GM18517 (cell line): ENCODE results near the gene PDSS2.
"Not testable (repeated sequence)": the region's sequence is repeated elsewhere in the genome, so short reads cannot be mapped to it uniquely, and the experiment has no call there.

Source experiments
- ATAC-seq: cut with Tn5 transposase; IDR thresholded peaks from one replicate; pipeline ENCODE4 v1.9.1; 2021; ENCODE audit warnings: mild to moderate bottlenecking, moderate library complexity; ENCODE audit not compliant: unreplicated experiment

Gene PDSS2

GRCh38 chr6:107185391-107185970, 273.9 kb downstream of the PDSS2 start:
- no peak for ATAC-seq

DNA sequence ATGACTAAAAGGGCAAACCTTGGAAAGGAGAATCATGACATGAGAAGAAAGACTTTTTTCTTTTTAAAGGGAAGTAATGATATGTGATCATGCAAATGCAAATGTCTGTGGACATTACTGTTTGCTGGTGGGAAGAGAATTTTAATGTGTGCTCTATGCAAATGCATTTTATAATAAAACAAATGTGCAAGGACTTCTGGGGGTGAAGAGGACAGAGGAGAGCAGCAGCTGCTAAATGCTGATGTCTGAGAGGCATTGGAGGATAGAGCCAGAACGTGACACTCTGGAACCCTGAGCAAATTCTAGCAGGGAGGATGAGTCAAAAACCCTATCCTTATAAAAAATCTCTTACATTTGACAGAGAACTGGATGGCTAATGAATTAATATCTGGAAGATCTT, 274.9 kb downstream of the PDSS2 start:
- ATAC-seq = no peak

- ATAC-seq = no peak
These were observed 279.3 kb downstream of the PDSS2 start for GRCh38 chr6:107180099-107180498.

- ATAC-seq = no peak
These were observed 280.4 kb downstream of the PDSS2 start for GRCh38 chr6:107179004-107179403.

GRCh38 chr6:107173779-107174178, 285.6 kb downstream of the PDSS2 start:
- ATAC-seq = no peak

DNA sequence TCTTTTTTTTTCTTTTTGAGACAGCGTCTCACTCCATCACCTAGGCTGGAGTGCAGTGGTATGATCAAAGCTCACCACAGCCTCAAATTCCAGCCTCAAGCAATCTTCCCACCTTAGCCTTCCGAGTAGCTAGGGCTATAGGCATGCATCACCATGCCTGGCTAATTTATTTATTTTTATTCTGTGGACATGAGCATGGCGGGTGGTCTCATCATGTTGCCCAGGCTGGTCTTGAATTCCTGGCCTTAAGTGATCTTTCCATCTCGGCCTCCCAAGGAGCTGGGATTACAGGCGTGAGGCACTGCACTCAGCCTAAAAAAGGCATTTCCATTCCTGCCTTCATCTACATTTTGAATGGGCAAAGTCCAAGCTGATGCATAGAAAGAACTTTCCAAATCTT, 287.9 kb downstream of the PDSS2 start:
- no peak for ATAC-seq

GRCh38 chr6:107164299-107164698, 295.1 kb downstream of the PDSS2 start:
- ATAC-seq = not testable (repeated sequence)

DNA sequence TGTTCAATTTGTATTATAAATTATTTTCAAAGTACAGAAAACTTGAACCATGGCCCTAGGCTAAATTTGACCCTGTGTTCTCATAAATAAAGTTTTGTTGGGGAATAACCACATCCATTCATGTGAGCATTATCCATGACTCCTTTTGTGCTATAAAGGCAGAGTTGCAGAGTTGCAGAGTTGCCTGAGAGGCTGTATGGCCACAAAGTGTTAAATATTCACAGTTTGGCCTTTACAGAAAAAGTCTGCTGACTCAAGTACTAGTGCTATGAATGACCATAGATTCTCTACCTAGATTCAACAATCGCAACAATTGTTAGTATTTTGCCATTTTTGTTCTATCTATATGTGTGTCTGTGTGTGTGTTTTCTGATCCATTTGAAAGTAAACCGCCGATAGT, 297.8 kb downstream of the PDSS2 start:
- no peak for ATAC-seq

DNA sequence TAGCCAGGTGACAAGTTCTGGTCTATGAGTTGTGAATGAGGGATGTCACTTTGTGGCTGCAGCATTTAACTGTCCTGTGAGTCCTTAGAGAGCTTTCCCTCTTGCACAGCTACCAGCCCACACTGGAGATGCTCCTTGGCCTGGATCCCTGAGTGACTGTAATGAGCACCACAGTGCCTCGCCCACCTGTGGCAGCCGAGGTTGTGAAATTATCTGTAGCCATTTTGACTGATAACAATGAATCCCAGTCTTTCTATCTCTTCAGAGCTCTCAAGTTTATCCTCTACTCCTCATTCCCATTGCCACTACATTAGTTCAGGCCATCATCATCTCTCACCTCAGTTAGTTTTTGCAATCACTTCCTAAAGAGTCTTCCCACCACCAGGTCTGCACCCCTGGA, 302.7 kb downstream of the PDSS2 start:
- no peak for ATAC-seq

DNA sequence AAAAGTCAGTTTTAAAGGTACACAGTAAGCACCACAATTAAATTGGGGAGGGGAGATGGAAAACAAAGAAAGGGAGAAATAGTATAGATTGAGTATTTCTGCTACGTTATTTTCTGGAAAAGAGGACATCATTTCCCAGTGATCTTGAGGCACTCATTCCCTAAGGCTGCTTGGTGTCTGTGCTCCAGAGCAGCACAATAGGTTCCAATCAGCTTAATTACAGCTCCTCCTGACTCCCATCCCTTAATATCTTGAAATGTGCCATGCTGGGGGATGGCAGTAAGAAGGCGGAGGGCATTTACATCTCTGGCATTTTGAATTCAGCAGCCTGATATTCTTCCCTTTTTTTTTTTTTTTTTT, 304.6 kb downstream of the PDSS2 start:
- ATAC-seq = no peak

DNA sequence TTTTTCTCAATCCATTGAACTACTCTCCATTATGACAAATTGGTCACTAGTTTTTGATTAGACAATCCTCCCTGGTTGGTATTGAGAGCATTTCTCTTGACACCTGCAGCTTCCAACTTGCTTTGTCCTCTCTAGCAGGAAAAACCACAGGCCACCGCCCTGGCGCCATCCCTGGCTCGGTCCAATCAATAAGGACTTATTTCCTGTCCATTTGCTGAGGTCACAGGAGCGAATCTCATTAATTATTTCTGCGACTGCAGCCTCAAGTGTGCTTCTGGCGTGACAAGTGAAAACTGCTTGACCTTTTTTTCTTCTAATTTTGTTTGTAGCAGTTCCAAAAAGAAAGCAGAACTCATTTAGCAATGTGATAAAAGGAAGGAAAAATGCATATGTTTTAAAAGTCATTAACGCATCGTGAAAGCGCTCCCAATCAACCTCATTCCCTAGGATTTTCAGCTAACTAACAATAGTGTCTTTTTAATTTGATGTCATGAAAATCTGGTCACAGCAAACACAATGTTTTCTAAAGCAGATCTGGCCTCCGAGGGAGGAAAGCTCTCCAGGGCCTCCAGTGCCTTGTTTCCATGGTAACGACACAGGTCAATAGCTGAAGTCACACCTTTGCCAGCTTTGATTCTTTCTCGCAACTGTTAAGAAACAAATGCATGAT, 305.1 kb downstream of the PDSS2 start:
- no peak for ATAC-seq

- ATAC-seq = no peak
These were observed 306.5 kb downstream of the PDSS2 start for GRCh38 chr6:107152638-107153430.

GRCh38 chr6:107144666-107145065, 314.7 kb downstream of the PDSS2 start:
- ATAC-seq = no peak

DNA sequence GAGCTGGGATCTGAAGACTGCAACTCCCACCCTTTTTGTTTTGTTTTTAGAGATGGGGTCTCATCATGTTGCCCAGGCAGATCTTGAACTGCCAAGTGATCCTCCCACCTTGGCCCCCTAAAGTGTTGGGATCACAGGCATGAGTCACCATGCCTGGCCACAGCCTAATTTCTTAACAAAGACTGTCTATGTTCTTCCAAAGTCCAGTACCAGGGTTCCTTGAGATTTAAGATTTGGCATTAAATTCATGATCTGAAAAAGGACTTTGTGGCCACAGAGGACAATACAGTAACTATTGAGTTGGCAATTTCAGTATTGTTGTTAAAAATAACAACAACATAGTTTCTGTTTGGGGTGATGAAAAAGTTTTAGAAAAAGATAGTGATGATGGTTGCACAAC, 315.4 kb downstream of the PDSS2 start:
- no peak for ATAC-seq

DNA sequence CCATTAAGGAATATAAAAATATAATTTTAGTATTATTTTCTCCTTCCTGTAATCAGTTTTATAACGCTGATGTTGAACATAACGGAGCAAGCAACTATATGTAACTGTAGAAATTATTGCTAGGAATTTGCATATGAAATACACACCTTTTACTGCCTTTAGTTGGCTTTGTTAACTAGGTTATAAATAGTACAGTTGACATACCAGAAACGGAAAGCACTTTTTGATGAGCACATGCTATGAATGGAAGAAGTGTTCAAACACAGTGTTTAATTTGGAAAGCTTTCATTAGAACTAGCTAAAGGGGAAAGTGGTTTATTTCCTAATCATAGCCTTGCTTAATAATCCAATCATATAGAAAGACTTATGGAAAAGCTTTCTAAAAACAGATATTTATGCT, 318.8 kb downstream of the PDSS2 start:
- ATAC-seq = no peak

DNA sequence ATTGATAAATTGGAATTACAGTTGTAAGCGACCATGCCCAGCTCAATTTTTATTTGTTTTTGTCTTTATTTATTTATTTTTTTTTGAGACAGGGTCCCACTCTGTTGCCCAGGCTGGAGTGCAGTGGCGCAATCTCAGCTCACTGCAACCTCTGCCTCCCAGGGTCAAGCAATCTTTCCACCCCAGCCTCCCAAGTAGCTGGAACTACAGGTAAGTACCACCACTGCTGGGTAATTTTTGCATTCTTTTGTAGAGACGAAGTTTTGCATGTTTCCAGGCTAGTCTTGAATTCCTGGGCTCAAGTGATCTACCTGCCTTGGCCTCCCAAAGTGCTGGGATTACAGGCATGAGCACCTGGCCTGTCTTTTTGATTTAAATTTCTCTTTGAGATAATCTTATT, 323.0 kb downstream of the PDSS2 start:
- not testable (repeated sequence) for ATAC-seq

- ATAC-seq = not testable (repeated sequence)
These were observed 324.2 kb downstream of the PDSS2 start for GRCh38 chr6:107135048-107135680.

DNA sequence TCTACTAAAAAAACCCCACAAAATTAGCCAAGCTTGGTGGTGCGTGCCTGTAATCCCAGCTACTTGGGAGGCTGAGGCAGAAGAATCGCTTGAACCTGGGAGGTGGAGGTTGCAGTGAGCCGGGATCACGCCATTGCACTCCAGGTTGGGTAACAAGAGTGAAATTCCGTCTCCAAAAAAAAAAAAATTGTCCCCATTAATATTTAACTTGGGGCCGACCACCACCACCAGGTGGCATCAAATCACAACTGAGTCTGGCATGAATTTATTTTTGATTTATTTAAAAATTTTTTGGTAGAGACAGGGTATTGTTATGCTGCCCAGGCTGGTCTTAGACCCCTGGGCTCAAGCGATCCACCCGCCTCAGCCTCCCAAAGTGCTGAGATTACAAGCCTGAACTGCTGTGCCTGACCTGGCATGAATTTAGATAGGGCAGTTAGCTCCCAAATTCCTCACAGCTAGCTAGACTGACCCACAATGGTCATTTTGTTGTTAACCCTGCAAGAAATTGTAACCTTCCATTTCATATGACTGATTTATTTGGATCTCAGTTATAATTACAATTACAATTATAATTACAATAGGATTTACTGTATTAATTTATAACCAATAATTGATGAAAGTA, 326.9 kb downstream of the PDSS2 start:
- ATAC-seq = no peak

DNA sequence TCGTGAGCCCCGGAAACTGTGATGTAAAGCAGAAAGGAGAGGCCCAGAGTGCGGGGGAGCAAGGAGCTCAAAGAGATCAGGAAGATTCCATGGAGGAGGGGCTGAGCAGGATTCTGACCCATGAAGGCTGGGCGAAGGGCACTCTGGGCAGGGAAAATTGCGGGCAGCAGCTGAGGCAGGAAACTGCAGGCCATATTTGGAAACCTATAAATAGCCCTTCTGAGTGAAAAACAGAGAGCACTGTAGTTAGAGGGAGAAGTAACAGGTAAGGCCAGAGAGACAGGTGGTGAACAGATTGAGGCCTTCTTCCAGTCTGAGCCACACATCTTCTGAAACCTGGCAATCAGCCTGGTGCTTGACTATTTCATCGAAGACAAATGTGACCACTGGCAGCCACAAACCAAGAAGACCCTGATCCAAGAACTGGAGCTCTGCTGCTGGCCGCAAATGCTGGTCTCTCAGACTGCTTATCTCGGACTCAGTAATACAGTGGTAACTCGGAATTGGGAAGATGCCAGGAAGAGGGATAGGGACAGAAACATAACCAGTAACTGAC, 329.9 kb downstream of the PDSS2 start:
- ATAC-seq = no peak

DNA sequence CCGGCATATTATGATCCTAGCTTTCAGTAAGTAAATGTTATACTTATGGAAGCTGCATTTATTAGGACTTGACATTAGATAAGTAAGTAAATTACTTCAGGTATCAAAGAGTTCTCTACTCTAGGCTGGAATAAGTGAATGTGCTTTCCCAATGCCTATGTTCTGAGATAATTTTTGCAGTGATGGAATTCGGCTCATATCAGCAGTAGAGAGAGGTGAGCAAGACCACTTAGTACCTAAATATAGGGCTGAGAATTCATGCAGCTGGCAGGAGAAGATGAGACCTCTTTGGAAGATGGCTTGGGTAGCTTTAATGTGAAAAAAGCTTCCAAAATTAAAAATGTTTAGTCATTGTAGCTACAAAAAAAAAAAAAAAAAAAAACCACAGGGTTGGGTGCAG, 330.8 kb downstream of the PDSS2 start:
- ATAC-seq = no peak

- ATAC-seq = no peak
These were observed 331.2 kb downstream of the PDSS2 start for GRCh38 chr6:107128175-107128574.
